Neural cell (in vitro differentiated cells): Measurements from ENCODE around the gene PALD1. TPM values are rescaled to one million over a fixed set of nuclear protein-coding genes. Genes with fewer than 3 reads are reported as not detected.
A peak's percentile ranks its signal among the peaks of the same experiment; 100 is the strongest.

Experiments
- H2AFZ ChIP-seq: fragments of 200-600, 300-800 bp; sonication (generic), shearing (Covaris generic); 2 replicates; pipeline ENCODE4 v1.6.0; 2014; ENCODE audit warnings: low read depth, mild to moderate bottlenecking, antibody characterized with exemption, low read length, moderate library complexity
- H3F3A ChIP-seq: fragments of 200-600 bp; shearing (Covaris generic); 2 replicates; pipeline ENCODE4 v1.6.1; 2016; ENCODE audit warnings: mild to moderate bottlenecking, moderate library complexity, mixed read lengths, antibody characterized with exemption, low read length; ENCODE audit not compliant: insufficient read depth, poor library complexity, severe bottlenecking
- H3K27ac ChIP-seq: fragments of 200-600, 300-800 bp; sonication (generic), shearing (Covaris generic); 2 replicates; pipeline ENCODE4 v1.5.1; 2014; ENCODE audit warnings: mild to moderate bottlenecking, low read length, moderate library complexity
- H3K27me3 ChIP-seq: fragments of 300-800, 200-600 bp; sonication (generic), shearing (Covaris generic); 2 replicates; pipeline ENCODE4 v1.6.0; 2014; ENCODE audit warnings: mild to moderate bottlenecking, low read depth, low read length, moderate library complexity; ENCODE audit not compliant: insufficient read depth
- H3K36me3 ChIP-seq: fragments of 300-800, 200-600 bp; sonication (generic), shearing (Covaris generic); 2 replicates; pipeline ENCODE4 v1.5.1; 2014; ENCODE audit warnings: mild to moderate bottlenecking, antibody characterized with exemption, low read length, moderate library complexity; ENCODE audit not compliant: insufficient read depth
- H3K4me2 ChIP-seq: fragments of 300-800, 200-600 bp; sonication (generic), shearing (Covaris generic); 2 replicates; pipeline ENCODE4 v1.6.0; 2014; ENCODE audit warnings: mild to moderate bottlenecking, low read length
- H3K4me3 ChIP-seq: fragments of 300-800, 200-600 bp; sonication (generic), shearing (Covaris generic); 2 replicates; pipeline ENCODE4 v1.5.1; 2014; ENCODE audit warnings: mild to moderate bottlenecking, low read length, moderate library complexity
- H3K79me2 ChIP-seq: fragments of 200-600 bp; shearing (Covaris generic); replicated peaks from 2 replicates; pipeline ENCODE4 v1.6.0; 2014; ENCODE audit warnings: mild to moderate bottlenecking, low read length, moderate library complexity; ENCODE audit not compliant: insufficient read depth
- H3K9ac ChIP-seq: fragments of 300-800, 200-600 bp; sonication (generic), shearing (Covaris generic); 2 replicates; pipeline ENCODE4 v1.6.1; 2016; ENCODE audit warnings: mild to moderate bottlenecking, low read length, mixed read lengths
- H3K9me2 ChIP-seq: fragments of 200-600 bp; shearing (Covaris generic); 2 replicates; pipeline ENCODE4 v1.6.1; 2016; ENCODE audit warnings: mild to moderate bottlenecking, low read length, mixed read lengths; ENCODE audit not compliant: insufficient read depth
- H3K9me3 ChIP-seq: fragments of 200-600, 300-800 bp; sonication (generic), shearing (Covaris generic); 2 replicates; pipeline ENCODE4 v1.6.1; 2016; ENCODE audit warnings: mild to moderate bottlenecking, mixed run types, low read length, moderate library complexity, mixed read lengths
- H4K20me1 ChIP-seq: fragments of 200-600 bp; shearing (Covaris generic); 2 replicates; pipeline ENCODE4 v1.6.1; 2016; ENCODE audit warnings: mild to moderate bottlenecking, mixed run types; ENCODE audit not compliant: insufficient read depth
- EP300 ChIP-seq: fragments of 450-650 bp; conservative IDR thresholded peaks from 2 replicates; pipeline ENCODE4 v1.6.1; 2014; ENCODE audit warnings: antibody characterized with exemption, mild to moderate bottlenecking, moderate library complexity; ENCODE audit not compliant: poor library complexity, severe bottlenecking
- EZH2 ChIP-seq: fragments of 200-600, 300-800 bp; shearing (Covaris generic), sonication (generic); IDR thresholded peaks from 2 replicates; pipeline ENCODE4 v1.6.1; 2014; ENCODE audit warnings: antibody characterized with exemption, low read length, borderline replicate concordance, mild to moderate bottlenecking; ENCODE audit not compliant: insufficient read depth, poor library complexity, severe bottlenecking
- MXI1 ChIP-seq: fragments of 450-650 bp; conservative IDR thresholded peaks from 2 replicates; pipeline ENCODE4 v1.6.1; 2014; ENCODE audit warnings: antibody characterized with exemption, mild to moderate bottlenecking; ENCODE audit not compliant: poor library complexity, severe bottlenecking
- POLR2AphosphoS5 ChIP-seq: IDR thresholded peaks from 2 replicates; pipeline ENCODE4 v1.6.1; 2012
- RAD21 ChIP-seq: fragments of 450-650 bp; conservative IDR thresholded peaks from 2 replicates; pipeline ENCODE4 v1.6.1; 2014; ENCODE audit warnings: antibody characterized with exemption, mild to moderate bottlenecking, moderate library complexity
- SMC3 ChIP-seq: fragments of 450-650 bp; conservative IDR thresholded peaks from 2 replicates; pipeline ENCODE4 v1.6.1; 2014; ENCODE audit warnings: antibody characterized with exemption, mild to moderate bottlenecking, moderate library complexity; ENCODE audit not compliant: poor library complexity
- TAF1 ChIP-seq: IDR thresholded peaks from 2 replicates; pipeline ENCODE4 v1.6.1; 2012; ENCODE audit warnings: low read depth
- polyA plus RNA-seq: library from polyadenylated mRNA; depleted of rRNA; stranded (reverse); fragments of >200 nt; gene quantifications from 2 replicates; pipeline ENCODE4 v1.2.3, GENCODE V29; 2014
- TF ChIP-seq, protein P1 (sequence below): IDR thresholded peaks from 2 replicates; pipeline ENCODE4 v1.6.1; 2012; ENCODE audit warnings: borderline replicate concordance
- TF ChIP-seq, protein P2 (sequence below): fragments of 450-650 bp; IDR thresholded peaks from 2 replicates; pipeline ENCODE4 v1.5.1; 2014; ENCODE audit warnings: antibody characterized with exemption, mild to moderate bottlenecking, moderate library complexity; ENCODE audit not compliant: poor library complexity, severe bottlenecking

Gene PALD1
- polyA plus RNA-seq, 1 donor from 2014 or later: 1.1 TPM

DNA sequence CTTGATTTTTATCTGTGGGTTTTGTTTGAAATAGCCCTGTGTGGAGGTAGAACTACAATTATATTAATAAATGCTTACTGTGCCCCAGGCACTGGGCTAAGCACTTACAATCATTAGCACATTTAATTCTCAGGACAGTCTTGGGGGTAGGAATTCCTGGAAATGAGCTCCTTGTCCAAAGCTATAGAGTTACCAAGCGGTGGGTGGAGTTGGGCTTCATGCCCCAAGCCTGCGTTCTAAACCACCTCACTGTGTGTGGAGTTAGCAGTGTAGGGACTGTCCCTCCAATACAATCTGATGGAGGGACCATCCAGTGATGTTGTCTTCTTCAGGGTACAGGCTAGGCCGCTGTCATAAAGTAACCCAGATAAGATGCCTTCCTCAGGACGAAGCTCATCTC, 49.7 kb downstream of the PALD1 start:
- peak overlapping the region; percentile 24 for H2AFZ ChIP-seq
- H3K9me2 ChIP-seq: no peaks in the 10 kb centered on the region
- H3K4me2 ChIP-seq: no peak overlapping the region
- H3K27ac ChIP-seq: no peak overlapping the region
- no peaks in the 10 kb centered on the region for H3K27me3 ChIP-seq
- no peaks in the 10 kb centered on the region for H3F3A ChIP-seq
- TF ChIP-seq, protein P1, sequence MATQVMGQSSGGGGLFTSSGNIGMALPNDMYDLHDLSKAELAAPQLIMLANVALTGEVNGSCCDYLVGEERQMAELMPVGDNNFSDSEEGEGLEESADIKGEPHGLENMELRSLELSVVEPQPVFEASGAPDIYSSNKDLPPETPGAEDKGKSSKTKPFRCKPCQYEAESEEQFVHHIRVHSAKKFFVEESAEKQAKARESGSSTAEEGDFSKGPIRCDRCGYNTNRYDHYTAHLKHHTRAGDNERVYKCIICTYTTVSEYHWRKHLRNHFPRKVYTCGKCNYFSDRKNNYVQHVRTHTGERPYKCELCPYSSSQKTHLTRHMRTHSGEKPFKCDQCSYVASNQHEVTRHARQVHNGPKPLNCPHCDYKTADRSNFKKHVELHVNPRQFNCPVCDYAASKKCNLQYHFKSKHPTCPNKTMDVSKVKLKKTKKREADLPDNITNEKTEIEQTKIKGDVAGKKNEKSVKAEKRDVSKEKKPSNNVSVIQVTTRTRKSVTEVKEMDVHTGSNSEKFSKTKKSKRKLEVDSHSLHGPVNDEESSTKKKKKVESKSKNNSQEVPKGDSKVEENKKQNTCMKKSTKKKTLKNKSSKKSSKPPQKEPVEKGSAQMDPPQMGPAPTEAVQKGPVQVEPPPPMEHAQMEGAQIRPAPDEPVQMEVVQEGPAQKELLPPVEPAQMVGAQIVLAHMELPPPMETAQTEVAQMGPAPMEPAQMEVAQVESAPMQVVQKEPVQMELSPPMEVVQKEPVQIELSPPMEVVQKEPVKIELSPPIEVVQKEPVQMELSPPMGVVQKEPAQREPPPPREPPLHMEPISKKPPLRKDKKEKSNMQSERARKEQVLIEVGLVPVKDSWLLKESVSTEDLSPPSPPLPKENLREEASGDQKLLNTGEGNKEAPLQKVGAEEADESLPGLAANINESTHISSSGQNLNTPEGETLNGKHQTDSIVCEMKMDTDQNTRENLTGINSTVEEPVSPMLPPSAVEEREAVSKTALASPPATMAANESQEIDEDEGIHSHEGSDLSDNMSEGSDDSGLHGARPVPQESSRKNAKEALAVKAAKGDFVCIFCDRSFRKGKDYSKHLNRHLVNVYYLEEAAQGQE: no peak
- TF ChIP-seq EP300: no peak
- no peak for TF ChIP-seq RAD21
- TF ChIP-seq SMC3: no peak
- TF ChIP-seq, protein P2, sequence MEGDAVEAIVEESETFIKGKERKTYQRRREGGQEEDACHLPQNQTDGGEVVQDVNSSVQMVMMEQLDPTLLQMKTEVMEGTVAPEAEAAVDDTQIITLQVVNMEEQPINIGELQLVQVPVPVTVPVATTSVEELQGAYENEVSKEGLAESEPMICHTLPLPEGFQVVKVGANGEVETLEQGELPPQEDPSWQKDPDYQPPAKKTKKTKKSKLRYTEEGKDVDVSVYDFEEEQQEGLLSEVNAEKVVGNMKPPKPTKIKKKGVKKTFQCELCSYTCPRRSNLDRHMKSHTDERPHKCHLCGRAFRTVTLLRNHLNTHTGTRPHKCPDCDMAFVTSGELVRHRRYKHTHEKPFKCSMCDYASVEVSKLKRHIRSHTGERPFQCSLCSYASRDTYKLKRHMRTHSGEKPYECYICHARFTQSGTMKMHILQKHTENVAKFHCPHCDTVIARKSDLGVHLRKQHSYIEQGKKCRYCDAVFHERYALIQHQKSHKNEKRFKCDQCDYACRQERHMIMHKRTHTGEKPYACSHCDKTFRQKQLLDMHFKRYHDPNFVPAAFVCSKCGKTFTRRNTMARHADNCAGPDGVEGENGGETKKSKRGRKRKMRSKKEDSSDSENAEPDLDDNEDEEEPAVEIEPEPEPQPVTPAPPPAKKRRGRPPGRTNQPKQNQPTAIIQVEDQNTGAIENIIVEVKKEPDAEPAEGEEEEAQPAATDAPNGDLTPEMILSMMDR: no peak
- no peak for TF ChIP-seq POLR2AphosphoS5
- no peak for TF ChIP-seq EZH2
- no peak for TF ChIP-seq TAF1
- TF ChIP-seq MXI1: no peak
- H3K79me2 ChIP-seq: no peaks in the 10 kb centered on the region
- no peaks in the 10 kb centered on the region for H3K9me3 ChIP-seq
- no peaks in the 10 kb centered on the region for H3K36me3 ChIP-seq
- H3K9ac ChIP-seq: no peak overlapping the region
- no peaks in the 10 kb centered on the region for H4K20me1 ChIP-seq
- H3K4me3 ChIP-seq: no peak overlapping the region

DNA sequence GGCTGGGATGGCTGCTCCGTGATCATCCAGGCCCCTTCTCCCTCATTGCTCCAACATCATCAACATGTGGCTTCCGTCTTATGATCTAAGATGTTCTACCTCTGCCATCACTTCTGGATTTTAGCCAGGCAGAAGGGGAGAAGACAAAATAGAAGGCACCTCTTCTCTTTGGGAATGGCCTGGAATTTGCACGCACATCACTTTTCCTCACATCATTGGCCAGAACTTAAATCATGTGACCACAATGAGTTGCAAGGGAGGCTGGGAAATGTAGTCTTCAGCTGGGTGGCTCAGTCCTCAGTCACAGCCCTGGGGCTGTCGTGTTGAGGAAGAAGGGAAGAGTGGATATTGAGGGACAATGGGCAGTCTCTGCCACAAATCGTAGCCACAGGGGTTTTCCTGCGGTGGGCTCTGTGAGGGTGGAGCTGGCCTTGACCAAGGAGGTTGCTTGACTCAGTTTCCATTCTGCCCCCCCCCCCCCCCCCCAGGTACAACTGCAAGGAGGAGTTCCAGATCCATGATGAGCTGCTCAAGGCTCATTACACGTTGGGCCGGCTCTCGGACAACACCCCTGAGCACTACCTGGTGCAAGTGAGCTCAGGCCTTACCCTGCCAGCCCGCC, 50.3 kb downstream of the PALD1 start:
- Histone ChIP-seq H3K4me2 (no peak overlapping the region), H3K36me3 (no peaks in the 10 kb centered on the region), H3K27ac (no peak overlapping the region), H3K79me2 (no peaks in the 10 kb centered on the region), H3K9me2 (no peaks in the 10 kb centered on the region), H3K27me3 (no peaks in the 10 kb centered on the region), H4K20me1 (no peaks in the 10 kb centered on the region), H2AFZ (peak overlapping the region; percentile 24), H3K9me3 (no peaks in the 10 kb centered on the region), H3K9ac (no peak overlapping the region), H3K4me3 (no peak overlapping the region), H3F3A (no peaks in the 10 kb centered on the region)
- TF ChIP-seq RAD21 (no peak), EP300 (no peak), TAF1 (no peak), SMC3 (no peak), MXI1 (no peak), EZH2 (no peak)
- TF ChIP-seq, protein P2: no peak
- TF ChIP-seq, protein P1: no peak
